GM12878 (cell line): Measurements from ENCODE around the gene UTS2R. TPM values are rescaled to one million over a fixed set of nuclear protein-coding genes. Genes with fewer than 3 reads are reported as not detected.

ENCODE experiments used
- ATAC-seq: fragments of 200-7000 bp; cut with Tn5 transposase; 3 replicates; pipeline ENCODE4 v1.9.1; 2020; ENCODE audit warnings: mild to moderate bottlenecking, moderate library complexity
- BruUV-seq: library from RNA; stranded (reverse); fragments of 400-500 nt; replicated peaks from 2 replicates; lab custom pipeline; 2021; lab: Mats Ljungman, UMichigan
- CTCF ChIA-PET: fragments of 300-600 bp; sonication (Branson Sonifier 250); formaldehyde crosslinking; extraction: SDS; loops from one replicate; lab custom pipeline; 2021; ENCODE audit warnings: inconsistent platforms; lab: Yijun Ruan, JAX
- POLR2A ChIA-PET: fragments of 350-600 bp; formaldehyde crosslinking; extraction: SDS; loops from one replicate; lab custom pipeline; 2021; ENCODE audit warnings: inconsistent platforms; lab: Charles Lee
- RAD21 ChIA-PET: fragments of 300-600 bp; sonication (Branson Sonifier 250); formaldehyde crosslinking; loops from one replicate; lab custom pipeline; 2023; ENCODE audit warnings: antibody characterized with exemption; ENCODE audit not compliant: unreplicated experiment; lab: Charles Lee
- SMC1A ChIA-PET: fragments of 300-600 bp; sonication (Branson Sonifier 250); formaldehyde crosslinking; loops from one replicate; lab custom pipeline; 2023; ENCODE audit not compliant: unreplicated experiment, uncharacterized antibody; lab: Charles Lee
- DNase-seq: peaks from one replicate; pipeline ENCODE4 v3.0.0-alpha.2; 2011; ENCODE audit warnings: low read depth, low spot score
- FAIRE-seq: peaks from 3 replicates; lab custom pipeline; 2011; peaks lifted over from hg19 to GRCh38; lab: Jason Lieb, UNC
- H2AFZ ChIP-seq: 2 replicates; pipeline ENCODE4 v1.6.0; 2011; ENCODE audit warnings: low read depth, low read length, control low read depth; ENCODE audit not compliant: control insufficient read depth
- H3K27ac ChIP-seq: 2 replicates; pipeline ENCODE4 v1.5.1; 2011; ENCODE audit warnings: control low read depth; ENCODE audit not compliant: control insufficient read depth, insufficient read depth
- H3K27me3 ChIP-seq, 2 experiments: replicated peaks in 1 of 2; 2 replicates each; pipeline versions ENCODE4 v1.6.0 to v1.6.1; 2011; ENCODE audit warnings: low read length in 1 of 2; ENCODE audit not compliant: control insufficient read depth in 2 of 2, insufficient read depth in 2 of 2
- H3K36me3 ChIP-seq, 2 experiments: 2 replicates each; pipeline ENCODE4 v1.5.1; 2011; ENCODE audit warnings: low read length in 1 of 2; ENCODE audit not compliant: control insufficient read depth in 2 of 2, insufficient read depth in 2 of 2
- H3K4me1 ChIP-seq: 2 replicates; pipeline ENCODE4 v1.6.1; 2011; ENCODE audit warnings: mild to moderate bottlenecking, low read length, moderate library complexity, mixed read lengths; ENCODE audit not compliant: control insufficient read depth, insufficient read depth
- H3K4me2 ChIP-seq: 2 replicates; pipeline ENCODE4 v1.6.0; 2011; ENCODE audit warnings: control low read depth; ENCODE audit not compliant: control insufficient read depth, insufficient read depth
- H3K4me3 ChIP-seq: fragments of 200-600 bp; sonication (generic); 2 replicates; pipeline ENCODE4 v1.5.1; 2016
- H3K79me2 ChIP-seq: 2 replicates; pipeline ENCODE4 v1.6.0; 2011; ENCODE audit warnings: low read length; ENCODE audit not compliant: control insufficient read depth, insufficient read depth
- H3K9ac ChIP-seq: 2 replicates; pipeline ENCODE4 v1.8.0; 2011; ENCODE audit warnings: low read length, control low read depth, mixed read lengths; ENCODE audit not compliant: control insufficient read depth, insufficient read depth
- H3K9me3 ChIP-seq: replicated peaks from 3 replicates; pipeline ENCODE4 v1.5.1; 2011; ENCODE audit warnings: mild to moderate bottlenecking, low read length; ENCODE audit not compliant: control insufficient read depth, insufficient read depth
- H4K20me1 ChIP-seq: 2 replicates; pipeline ENCODE4 v1.6.0; 2011; ENCODE audit not compliant: control insufficient read depth, insufficient read depth
- ATF3 ChIP-seq: IDR thresholded peaks from 2 replicates; pipeline ENCODE4 v1.6.1; 2011; ENCODE audit warnings: low read depth, mild to moderate bottlenecking, low read length, moderate library complexity, borderline replicate concordance; ENCODE audit errors: extremely low read depth
- CBX5 ChIP-seq: sonication (generic); IDR thresholded peaks from 2 replicates; pipeline ENCODE4 v1.6.1; 2016; ENCODE audit warnings: low read depth, moderate library complexity, mild to moderate bottlenecking, inconsistent platforms
- EED ChIP-seq: sonication (generic); IDR thresholded peaks from 2 replicates; pipeline ENCODE4 v1.6.1; 2016; ENCODE audit warnings: antibody characterized with exemption, low read depth
- NBN ChIP-seq: fragments of 450-650 bp; IDR thresholded peaks from 2 replicates; pipeline ENCODE4 v1.6.1; 2016
- NFYA ChIP-seq: IDR thresholded peaks from 2 replicates; pipeline ENCODE4 v1.6.1; 2011; ENCODE audit warnings: low read depth, mild to moderate bottlenecking, low read length, improper control_type of control experiment, borderline replicate concordance
- SUZ12 ChIP-seq: fragments of 200-600 bp; sonication (generic); IDR thresholded peaks from one replicate; pipeline ENCODE4 v1.6.1; 2018; ENCODE audit warnings: antibody characterized with exemption, mild to moderate bottlenecking; ENCODE audit not compliant: unreplicated experiment
- WGBS: methylation state at CpG from one replicate; pipeline ENCODE4 v1.1.6; 2016; ENCODE audit warnings: low lambda C conversion rate; ENCODE audit not compliant: insufficient replicate concordance, insufficient coverage; ENCODE audit errors: missing lambda C conversion rate; 5-methylcytosine and 5-hydroxymethylcytosine counted together
- in situ Hi-C: fragments of 300-500 bp; cut with MboI; formaldehyde crosslinking; loops from 9 replicates; pipeline ENCODE4 v1.14.3; 2018; ENCODE audit warnings: mixed read lengths
- intact Hi-C: fragments of 100-400 bp; cut with micrococcal nuclease; formaldehyde crosslinking; loops from one replicate; pipeline ENCODE4 v1.14.2; 2022; ENCODE audit not compliant: unreplicated experiment
- polyA plus RNA-seq, 11 experiments: library from polyadenylated mRNA; depleted of rRNA in 4 of 11; unstranded in 6 of 11; stranded (reverse) in 5 of 11; fragments of >200 nt; fragmentation: Nextera tagmentation in 4 of 11; fragmentation: Illumina TruSeq in 1 of 11; extraction: Ambion mirVana in 4 of 11; extraction: Trizol in 1 of 11; gene quantifications; 1 replicate in 1 of 11; 2 replicates in 10 of 11; pipeline versions ENCODE4 v1.2.1 to v1.2.3, GENCODE V29; 2011 to 2016; ENCODE audit warnings: inconsistent platforms in 2 of 11, missing spikeins in 2 of 11, low read depth in 1 of 11
- total RNA-seq, 4 experiments: library from RNA; depleted of rRNA in 3 of 4; stranded (reverse); fragments of >200 nt in 3 of 4; fragmentation: Illumina TruSeq in 1 of 4; extraction: Trizol in 1 of 4; gene quantifications; 2 replicates each; pipeline versions ENCODE4 v1.2.1 to v1.2.3, GENCODE V29; 2013 to 2021
- TF ChIP-seq, protein P1 (sequence below): IDR thresholded peaks from 2 replicates; pipeline ENCODE4 v1.6.1; 2012; ENCODE audit warnings: low read depth, low read length, improper control_type of control experiment

UTS2R gene
- total and polyA plus RNA-seq, 10 of the 15 experiments (the other 5 are each of a cell fraction or from before 2014, with no cell fraction given) = 0.04 to 0.36 (median 0.11) TPM; not detected in 6

GRCh38 chr17:82374626-82375331 is 3.2 kb downstream of the UTS2R start:
- ChIA-PET SMC1A (no interaction called here), RAD21 (no interaction called here), POLR2A (no interaction called here), CTCF (no interaction called here)
- no peak overlapping the region for H2AFZ ChIP-seq
- H3K27me3 ChIP-seq = peaks cover 0 to 4% of the 10 kb centered on the region in 2 experiments; a peak in 2 of 4 replicates
- H4K20me1 ChIP-seq = no peaks in the 10 kb centered on the region
- BruUV-seq = no TSS peak
- H3K27ac ChIP-seq = no peak overlapping the region
- no peak for DNase-seq
- intact Hi-C loops (no loop called here), in situ Hi-C loops (no loop called here)
- H3K9me3 ChIP-seq = no peaks in the 10 kb centered on the region
- no peak overlapping the region for H3K4me3 ChIP-seq
- no peak for ATAC-seq
- no peak for FAIRE-seq
- no peaks in the 10 kb centered on the region for H3K79me2 ChIP-seq
- no peak overlapping the region for H3K4me2 ChIP-seq
- WGBS = 52% methylated on average over 77 of the region's 79 CpGs
- peaks cover 12% of the 10 kb centered on the region for H3K4me1 ChIP-seq
- H3K9ac ChIP-seq = no peak overlapping the region
- H3K36me3 ChIP-seq = no peaks in the 10 kb centered on the region
- TF ChIP-seq NFYA (no peak), NBN (no peak), ATF3 (no peak), CBX5 (no peak), SUZ12 (no peak), EED (no peak)
- TF ChIP-seq, protein P1, sequence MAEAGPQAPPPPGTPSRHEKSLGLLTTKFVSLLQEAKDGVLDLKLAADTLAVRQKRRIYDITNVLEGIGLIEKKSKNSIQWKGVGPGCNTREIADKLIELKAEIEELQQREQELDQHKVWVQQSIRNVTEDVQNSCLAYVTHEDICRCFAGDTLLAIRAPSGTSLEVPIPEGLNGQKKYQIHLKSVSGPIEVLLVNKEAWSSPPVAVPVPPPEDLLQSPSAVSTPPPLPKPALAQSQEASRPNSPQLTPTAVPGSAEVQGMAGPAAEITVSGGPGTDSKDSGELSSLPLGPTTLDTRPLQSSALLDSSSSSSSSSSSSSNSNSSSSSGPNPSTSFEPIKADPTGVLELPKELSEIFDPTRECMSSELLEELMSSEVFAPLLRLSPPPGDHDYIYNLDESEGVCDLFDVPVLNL = no peak
